GM21381 (cell line): ENCODE data around the gene ZMYND12.

Experiments
- ATAC-seq: cut with Tn5 transposase; IDR thresholded peaks from one replicate; pipeline ENCODE4 v1.9.1; 2021; ENCODE audit warnings: mild to moderate bottlenecking, moderate library complexity; ENCODE audit not compliant: unreplicated experiment

ZMYND12 gene

GRCh38 chr1:42449256-42449655 lies 6.6 kb downstream of the ZMYND12 start:
- ATAC-seq: no peak

GRCh38 chr1:42442662-42443061 lies 13.2 kb downstream of the ZMYND12 start:
- ATAC-seq: no peak

- no peak for ATAC-seq
Observed at GRCh38 chr1:42439940-42440339, 15.9 kb downstream of the ZMYND12 start.

- no peak for ATAC-seq
Observed at GRCh38 chr1:42434340-42434739, 21.5 kb downstream of the ZMYND12 start.

- ATAC-seq: no peak
Observed at GRCh38 chr1:42433369-42433768, 22.5 kb downstream of the ZMYND12 start.

GRCh38 chr1:42432714-42433113 lies 23.1 kb downstream of the ZMYND12 start:
- ATAC-seq: no peak

- ATAC-seq: no peak
Observed at GRCh38 chr1:42431514-42431913, 24.3 kb downstream of the ZMYND12 start.

- no peak for ATAC-seq
Observed at GRCh38 chr1:42430286-42431135, 25.3 kb downstream of the ZMYND12 start.

- ATAC-seq: no peak
Observed at GRCh38 chr1:42429603-42430002, 26.2 kb downstream of the ZMYND12 start.

- ATAC-seq: no peak
Observed at GRCh38 chr1:42427240-42427639, 28.6 kb downstream of the ZMYND12 start.

GRCh38 chr1:42424201-42424600 lies 31.6 kb downstream of the ZMYND12 start:
- ATAC-seq: no peak

- no peak for ATAC-seq
Observed at GRCh38 chr1:42423681-42424080, 32.1 kb downstream of the ZMYND12 start.

- ATAC-seq: no peak
Observed at GRCh38 chr1:42422737-42423136, 33.1 kb downstream of the ZMYND12 start.

- ATAC-seq: no peak
Observed at GRCh38 chr1:42420911-42421585, 34.8 kb downstream of the ZMYND12 start.

GRCh38 chr1:42420121-42420520 lies 35.7 kb downstream of the ZMYND12 start:
- no peak for ATAC-seq

- ATAC-seq: no peak
Observed at GRCh38 chr1:42419126-42419821, 36.5 kb downstream of the ZMYND12 start.

- no peak for ATAC-seq
Observed at GRCh38 chr1:42418516-42418915, 37.3 kb downstream of the ZMYND12 start.

GRCh38 chr1:42417166-42417565 lies 38.7 kb downstream of the ZMYND12 start:
- ATAC-seq: no peak

- no peak for ATAC-seq
Observed at GRCh38 chr1:42414551-42415496, 41.0 kb downstream of the ZMYND12 start.

- no peak for ATAC-seq
Observed at GRCh38 chr1:42403880-42404400, 51.9 kb downstream of the ZMYND12 start.
